BLaER1 treated with 17β-estradiol and CSF1 and Interleukin-3, amounts not matched to agents 10 nM and 100 nM (cell line): Measurements from ENCODE around the gene DFFB.

Source experiments
- H3K27ac ChIP-seq, 11 experiments: shearing (Covaris generic); formaldehyde crosslinking; 2 replicates each; pipeline ENCODE4 v1.8.1; 2022
- H3K27me3 ChIP-seq, 11 experiments: shearing (Covaris generic); formaldehyde crosslinking; 2 replicates each; pipeline ENCODE4 v1.8.1; 2022
- H3K36me3 ChIP-seq, 11 experiments: shearing (Covaris generic); formaldehyde crosslinking; 2 replicates each; pipeline ENCODE4 v1.8.1; 2022
- H3K4me1 ChIP-seq, 10 experiments: shearing (Covaris generic); formaldehyde crosslinking; 2 replicates each; pipeline ENCODE4 v1.8.1; 2022
- H3K4me2 ChIP-seq, 11 experiments: shearing (Covaris generic); formaldehyde crosslinking; 2 replicates each; pipeline ENCODE4 v1.8.1; 2022
- H3K4me3 ChIP-seq, 10 experiments: shearing (Covaris generic); formaldehyde crosslinking; 2 replicates each; pipeline ENCODE4 v1.8.1; 2022
- H3K9ac ChIP-seq, 11 experiments: shearing (Covaris generic); formaldehyde crosslinking; 2 replicates each; pipeline ENCODE4 v1.8.1; 2022
- H3K9me3 ChIP-seq, 11 experiments: shearing (Covaris generic); formaldehyde crosslinking; replicated peaks in 1 of 11; 2 replicates each; pipeline ENCODE4 v1.8.1; 2022
- H4K20me1 ChIP-seq, 11 experiments: shearing (Covaris generic); formaldehyde crosslinking; 2 replicates each; pipeline ENCODE4 v1.8.1; 2022
- Cebpa-rat ChIP-seq, 11 experiments: shearing (Covaris generic); IDR thresholded peaks; 2 replicates each; pipeline ENCODE4 v1.8.1; 2022

The DFFB gene

GRCh38 chr1:3926956-3927355, 69.7 kb downstream of the DFFB start:
- TF ChIP-seq Cebpa-rat (IDR thresholded peaks at IDR 0.05): no peak
- Histone ChIP-seq H3K4me1 (peaks cover 0 to 5% (median 0%) of the 10 kb centered on the region in 10 experiments; a peak in 1 of 20 replicates), H3K9ac (no peak overlapping the region), H3K4me3 (no peak overlapping the region), H3K27ac (no peak overlapping the region), H3K27me3 (no peaks in the 10 kb centered on the region), H3K36me3 (no peaks in the 10 kb centered on the region), H3K9me3 (no peaks in the 10 kb centered on the region; a peak in 1 of 22 replicates), H4K20me1 (0 out of 22 replicates have a peak, but pooled peaks cover 0 to 7% (median 0%) of the 10 kb centered on the region in 11 experiments), H3K4me2 (no peak overlapping the region)

DNA sequence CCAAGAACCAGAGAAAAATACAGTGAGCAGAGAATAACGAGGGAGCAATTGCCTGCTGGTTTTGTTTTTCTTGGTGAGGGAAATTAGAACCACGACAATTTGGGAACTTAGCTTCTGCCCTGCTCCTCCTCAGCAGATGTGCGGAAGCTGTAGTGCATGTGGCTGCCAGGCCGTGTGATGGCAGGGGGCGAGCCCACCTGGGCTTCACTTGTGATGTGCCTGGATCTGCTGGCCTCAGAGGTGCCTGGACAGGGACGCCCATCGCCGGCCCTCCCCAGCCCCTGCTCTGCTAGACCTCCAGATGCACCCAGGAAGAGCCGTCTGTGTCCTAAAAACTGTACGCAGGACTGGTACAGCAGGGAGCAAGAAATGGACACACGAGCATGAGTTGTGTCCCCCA, 71.3 kb downstream of the DFFB start:
- Histone ChIP-seq H3K36me3 (no peaks in the 10 kb centered on the region), H3K9me3 (no peaks in the 10 kb centered on the region), H3K9ac (no peak overlapping the region), H3K4me2 (no peak overlapping the region), H4K20me1 (0 out of 22 replicates have a peak, but pooled peaks cover 0 to 7% (median 0%) of the 10 kb centered on the region in 11 experiments), H3K27me3 (no peaks in the 10 kb centered on the region), H3K4me3 (no peak overlapping the region), H3K4me1 (peaks cover 0 to 5% (median 0%) of the 10 kb centered on the region in 10 experiments; a peak in 1 of 20 replicates), H3K27ac (no peak overlapping the region)
- no peak for TF ChIP-seq Cebpa-rat (IDR thresholded peaks at IDR 0.05)

GRCh38 chr1:3929126-3929525, 71.8 kb downstream of the DFFB start:
- Histone ChIP-seq H4K20me1 (0 out of 22 replicates have a peak, but pooled peaks cover 0 to 6% (median 0%) of the 10 kb centered on the region in 11 experiments), H3K4me3 (no peak overlapping the region), H3K27me3 (no peaks in the 10 kb centered on the region), H3K9ac (no peak overlapping the region), H3K36me3 (no peaks in the 10 kb centered on the region), H3K27ac (no peak overlapping the region), H3K4me2 (no peak overlapping the region), H3K9me3 (no peaks in the 10 kb centered on the region), H3K4me1 (peaks cover 0 to 5% (median 0%) of the 10 kb centered on the region in 10 experiments; a peak in 1 of 20 replicates)
- no peak for TF ChIP-seq Cebpa-rat (IDR thresholded peaks at IDR 0.05)

DNA sequence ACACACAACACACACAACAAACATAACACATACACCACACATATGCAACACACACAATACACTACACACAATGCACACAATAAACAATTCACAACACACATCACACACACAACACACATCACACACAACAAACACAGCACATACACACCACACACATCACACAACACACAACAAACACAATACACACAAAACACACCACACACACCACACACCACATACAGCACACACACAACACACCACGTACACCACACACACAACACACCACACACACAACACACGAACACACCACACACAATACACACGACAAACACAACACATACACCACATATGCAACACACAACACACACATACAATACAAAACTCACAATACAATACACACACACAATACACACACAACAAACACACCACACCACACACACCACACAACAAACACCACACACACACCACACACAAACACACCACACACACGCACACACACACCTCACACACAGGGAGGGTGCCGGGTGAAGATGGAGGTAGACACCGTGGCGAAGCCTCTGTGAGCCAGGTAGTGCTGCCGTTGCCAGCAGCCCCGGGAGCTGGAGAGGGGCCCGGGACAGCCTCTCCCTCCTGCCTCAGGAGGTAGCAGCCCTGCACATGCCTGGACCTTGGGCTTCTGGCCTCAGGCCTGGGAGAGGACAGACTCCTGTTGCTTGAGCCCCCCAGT, 73.2 kb downstream of the DFFB start:
- H3K36me3 ChIP-seq: no peaks in the 10 kb centered on the region
- TF ChIP-seq Cebpa-rat (IDR thresholded peaks at IDR 0.05): no peak
- H3K9me3 ChIP-seq: peaks cover 0 to 6% (median 3%) of the 10 kb centered on the region in 11 experiments; a peak in 8 of 22 replicates
- H3K27ac ChIP-seq: no peak overlapping the region
- no peak overlapping the region for H3K4me3 ChIP-seq
- H3K4me1 ChIP-seq: 0 out of 20 replicates have a peak, but pooled peaks cover 0 to 4% (median 0%) of the 10 kb centered on the region in 10 experiments
- H3K4me2 ChIP-seq: no peak overlapping the region
- 0 out of 22 replicates have a peak, but pooled peaks cover 0 to 5% (median 0%) of the 10 kb centered on the region in 11 experiments for H4K20me1 ChIP-seq
- no peaks in the 10 kb centered on the region for H3K27me3 ChIP-seq
- H3K9ac ChIP-seq: no peak overlapping the region

DNA sequence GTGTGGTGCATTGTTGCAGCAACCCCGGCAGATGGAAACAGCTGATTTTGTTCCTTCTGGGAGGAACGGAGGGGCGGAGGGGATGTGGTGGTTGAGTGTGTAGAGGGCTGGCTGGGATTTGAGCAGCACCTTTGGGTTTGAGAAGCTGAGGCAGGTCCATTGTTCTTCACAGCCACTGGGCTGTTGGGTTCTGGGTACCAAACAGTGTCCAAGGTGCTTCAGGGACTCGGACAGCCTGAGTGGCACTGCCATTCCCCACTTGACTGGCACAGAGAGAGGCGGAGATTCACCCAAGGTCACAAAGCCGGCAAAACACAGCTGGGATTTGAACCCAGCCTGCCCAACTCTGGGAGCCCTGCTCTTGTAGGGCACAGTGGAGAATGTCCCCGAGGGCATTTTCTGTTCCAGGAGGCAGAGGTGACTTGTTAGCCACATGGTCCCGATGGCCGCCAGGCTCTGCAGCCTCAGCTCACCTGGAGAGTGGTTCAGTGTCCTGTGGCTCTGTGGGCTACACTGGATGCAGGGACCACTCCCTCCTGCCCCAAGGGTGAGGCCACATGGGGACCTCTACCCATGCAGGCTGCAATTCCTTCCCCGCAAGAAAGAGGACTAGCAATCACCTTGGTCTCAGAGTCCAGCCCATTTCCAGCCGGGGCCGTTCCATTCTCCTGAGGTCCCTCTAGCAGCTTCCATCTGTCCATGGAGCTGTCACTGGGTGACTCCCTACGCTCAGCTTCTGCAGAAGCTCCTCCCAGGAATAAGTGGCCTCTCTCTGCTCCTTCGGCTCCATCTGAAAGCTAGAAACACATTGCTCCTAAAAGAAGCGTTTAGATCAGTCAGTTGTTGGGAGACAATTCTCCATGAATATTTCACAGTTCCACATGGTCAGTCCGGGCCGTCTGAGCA, 74.0 kb downstream of the DFFB start:
- TF ChIP-seq Cebpa-rat (IDR thresholded peaks at IDR 0.05): no peak
- Histone ChIP-seq H3K36me3 (no peaks in the 10 kb centered on the region), H3K27ac (no peak overlapping the region), H3K9me3 (peaks cover 0 to 11% (median 7%) of the 10 kb centered on the region in 11 experiments; a peak in 11 of 22 replicates), H3K4me2 (no peak overlapping the region), H3K4me3 (no peak overlapping the region), H3K4me1 (0 out of 20 replicates have a peak, but pooled peaks cover 0 to 4% (median 0%) of the 10 kb centered on the region in 10 experiments), H4K20me1 (0 out of 22 replicates have a peak, but pooled peaks cover 0 to 5% (median 0%) of the 10 kb centered on the region in 11 experiments), H3K27me3 (no peaks in the 10 kb centered on the region), H3K9ac (no peak overlapping the region)

GRCh38 chr1:3932156-3932919, 75.1 kb downstream of the DFFB start:
- H3K4me2 ChIP-seq: no peak overlapping the region
- H3K4me1 ChIP-seq: 0 out of 20 replicates have a peak, but pooled peaks cover 0 to 4% (median 0%) of the 10 kb centered on the region in 10 experiments
- H3K4me3 ChIP-seq: no peak overlapping the region
- no peaks in the 10 kb centered on the region for H3K27me3 ChIP-seq
- TF ChIP-seq Cebpa-rat (IDR thresholded peaks at IDR 0.05): no peak
- no peak overlapping the region for H3K9ac ChIP-seq
- H3K9me3 ChIP-seq: peaks cover 5 to 20% (median 13%) of the 10 kb centered on the region in 11 experiments; a peak in 21 of 22 replicates
- H3K27ac ChIP-seq: no peak overlapping the region
- H4K20me1 ChIP-seq: 0 out of 22 replicates have a peak, but pooled peaks cover 0 to 5% (median 0%) of the 10 kb centered on the region in 11 experiments
- no peaks in the 10 kb centered on the region for H3K36me3 ChIP-seq
